Lung (tissue), 12 donors: ENCODE results near the gene DISP2. TPM values are rescaled to one million over a fixed set of nuclear protein-coding genes. Genes with fewer than 3 reads are reported as not detected.

ENCODE experiments used
- ATAC-seq: fragments of 200-7000 bp; cut with Tn5 transposase; one replicate; pipeline ENCODE4 v1.9.1; 2020; ENCODE audit warnings: moderate number of reproducible peaks; ENCODE audit not compliant: insufficient read depth, low FRiP score
- DNase-seq, 3 donors: peaks; one replicate each; pipeline ENCODE4 v3.0.0-alpha.2; 2013 to 2017
- H3K27ac ChIP-seq, 2 donors: one replicate each; pipeline ENCODE4 v1.5.1; 2013; ENCODE audit warnings: mild to moderate bottlenecking in 2 of 2, moderate library complexity in 2 of 2, control low read depth in 1 of 2, inconsistent platforms in 1 of 2, low read depth in 1 of 2, low read length in 1 of 2
- H3K27me3 ChIP-seq, 3 donors: one replicate each; pipeline ENCODE4 v1.5.1; 2013; ENCODE audit warnings: low read length in 2 of 3; ENCODE audit not compliant: control insufficient read depth in 3 of 3, insufficient read depth in 3 of 3
- H3K36me3 ChIP-seq, 4 donors: one replicate each; pipeline ENCODE4 v1.5.1; 2013; ENCODE audit warnings: low read length in 4 of 4, mild to moderate bottlenecking in 1 of 4, moderate library complexity in 1 of 4; ENCODE audit not compliant: control insufficient read depth in 4 of 4, insufficient read depth in 4 of 4
- H3K4me1 ChIP-seq, 5 donors: one replicate each; pipeline ENCODE4 v1.5.1; 2013; ENCODE audit warnings: low read length in 5 of 5, mild to moderate bottlenecking in 2 of 5, moderate library complexity in 1 of 5; ENCODE audit not compliant: control insufficient read depth in 5 of 5, insufficient read depth in 5 of 5
- H3K4me3 ChIP-seq: one replicate; pipeline ENCODE4 v1.5.1; 2013; ENCODE audit warnings: mild to moderate bottlenecking, control low read depth, moderate library complexity
- H3K9ac ChIP-seq, 2 donors: one replicate each; pipeline ENCODE4 v1.5.1; 2013; ENCODE audit warnings: low read length in 2 of 2, control low read depth in 1 of 2; ENCODE audit not compliant: insufficient read depth in 1 of 2
- H3K9me3 ChIP-seq, 4 donors: one replicate each; pipeline ENCODE4 v1.5.1; 2013; ENCODE audit warnings: low read length in 3 of 4, mild to moderate bottlenecking in 1 of 4, moderate library complexity in 1 of 4; ENCODE audit not compliant: control insufficient read depth in 4 of 4, insufficient read depth in 3 of 4
- CTCF ChIP-seq: IDR thresholded peaks from 2 replicates; pipeline ENCODE4 v1.5.1; 2012; ENCODE audit warnings: mild to moderate bottlenecking; ENCODE audit errors: control extremely low read depth, extremely low read depth
- WGBS, 2 donors: extraction: QIAGEN DNeasy Blood & Tissue Kit; methylation state at CpG; one replicate each; pipeline ENCODE4 v1.1.7; 2013; 5-methylcytosine and 5-hydroxymethylcytosine counted together
- polyA plus RNA-seq, 2 donors: library from polyadenylated mRNA; stranded (reverse); fragments of 200-250 nt; gene quantifications; one replicate each; pipeline ENCODE4 v1.2.1, GENCODE V29; 2013
- total RNA-seq, 2 donors: library from RNA; depleted of rRNA in 1 of 2; stranded (reverse); fragments of >200 nt in 1 of 2; gene quantifications; one replicate each; pipeline ENCODE4 v1.2.1, GENCODE V29; 2014 to 2021
- donor health status: control.
- donor health status: control.
- donor health status: Bipolar disorder and iron deficiency.
- donor health status: healthy.
- donor health status: DM: yes; HTN: yes; CAD: no.

Gene DISP2
- total and polyA plus RNA-seq, 4 donors: 0.06 to 2.5 (median 0.76) TPM

- H3K4me1 ChIP-seq: peaks cover 7 to 39% (median 21%) of the 10 kb centered on the region in 5 donors
- H3K27ac ChIP-seq: peak overlapping the region in 1 of 2 donors; percentile 10
These were observed 32.8 kb upstream of the DISP2 start for GRCh38 chr15:40325188-40325587.

DNA sequence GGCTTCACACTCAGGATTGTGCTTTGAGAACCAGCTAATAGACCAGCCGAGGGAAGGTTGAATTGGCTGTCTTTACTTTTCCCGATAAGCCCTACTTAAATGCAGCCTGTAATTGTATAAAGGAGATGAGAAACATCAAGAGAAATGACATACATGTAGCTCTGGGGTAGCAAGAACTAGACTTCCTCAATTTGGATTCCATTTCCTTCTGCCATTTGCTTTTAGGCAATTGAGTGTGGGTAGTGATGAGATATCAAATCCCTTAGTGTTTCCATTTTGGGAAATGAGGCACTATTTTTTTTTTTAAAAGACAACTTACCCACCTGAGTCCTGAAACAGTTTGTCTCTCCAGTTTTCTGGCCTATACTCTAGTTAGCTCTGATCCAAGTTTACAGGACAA lies 32.3 kb upstream of the DISP2 start:
- no peak for ATAC-seq
- no peak for TF ChIP-seq CTCF
- DNase-seq: no peak
- Histone ChIP-seq H3K9ac (no peak overlapping the region), H3K36me3 (peaks cover 0 to 5% (median 0%) of the 10 kb centered on the region in 4 donors), H3K27ac (no peak overlapping the region), H3K9me3 (no peaks in the 10 kb centered on the region), H3K27me3 (no peaks in the 10 kb centered on the region), H3K4me1 (peaks cover 9 to 44% (median 25%) of the 10 kb centered on the region in 5 donors), H3K4me3 (no peak overlapping the region)
- WGBS, 2 donors: 80 to 85% methylated on average over 2 of the region's 2 CpGs

More at GRCh38 chr15:40325188-40325587, 32.8 kb upstream of the DISP2 start:
- 30 to 44% methylated on average over 2 of the region's 2 CpGs for WGBS, 2 donors
- Histone ChIP-seq H3K9me3 (no peaks in the 10 kb centered on the region), H3K36me3 (peaks cover 0 to 5% (median 0%) of the 10 kb centered on the region in 4 donors), H3K27me3 (no peaks in the 10 kb centered on the region), H3K9ac (no peak overlapping the region), H3K4me3 (no peak overlapping the region)
- ATAC-seq: no peak
- peak in 1 of 3 donors; percentile 52 for DNase-seq
- TF ChIP-seq CTCF: no peak

- no peak overlapping the region for H3K27ac ChIP-seq
- peaks cover 0 to 5% (median 0%) of the 10 kb centered on the region in 4 donors for H3K36me3 ChIP-seq
- peaks cover 20 to 46% (median 31%) of the 10 kb centered on the region in 5 donors for H3K4me1 ChIP-seq
- H3K9ac ChIP-seq: peak overlapping the region in 1 of 2 donors; percentile 23
- DNase-seq: no peak
- H3K9me3 ChIP-seq: no peaks in the 10 kb centered on the region
- H3K4me3 ChIP-seq: no peak overlapping the region
- TF ChIP-seq CTCF: no peak
- no peaks in the 10 kb centered on the region for H3K27me3 ChIP-seq
- WGBS, 2 donors: 59 to 77% methylated on average over 6 of the region's 6 CpGs
- no peak for ATAC-seq
These were observed 30.6 kb upstream of the DISP2 start for GRCh38 chr15:40327457-40327856.

DNA sequence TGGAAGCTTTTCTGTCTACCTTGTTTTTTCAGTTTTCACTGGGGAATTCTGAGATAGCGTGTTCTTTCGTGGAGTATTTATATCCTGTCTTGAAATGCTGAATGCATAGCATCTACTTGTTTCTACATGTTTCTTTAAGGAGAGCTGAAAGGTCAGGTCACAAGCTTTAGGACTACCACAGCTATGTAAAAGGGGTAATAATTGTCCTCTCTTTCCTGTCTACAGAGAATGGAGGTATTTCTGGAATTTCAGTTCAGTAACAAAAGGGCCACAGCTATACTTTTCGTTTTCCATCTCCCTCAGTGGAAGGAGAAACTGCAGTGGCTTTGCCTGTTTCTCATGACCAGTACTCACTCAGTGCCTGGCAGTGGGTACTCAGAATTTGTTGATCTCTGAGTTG lies 29.8 kb upstream of the DISP2 start:
- Histone ChIP-seq H3K9ac (no peak overlapping the region), H3K27me3 (no peaks in the 10 kb centered on the region), H3K36me3 (peaks cover 0 to 5% (median 0%) of the 10 kb centered on the region in 4 donors), H3K4me3 (no peak overlapping the region), H3K9me3 (no peaks in the 10 kb centered on the region), H3K4me1 (peaks cover 24 to 40% (median 31%) of the 10 kb centered on the region in 5 donors), H3K27ac (no peak overlapping the region)
- DNase-seq (no peak), ATAC-seq (no peak)
- TF ChIP-seq CTCF: no peak
- WGBS, 2 donors: 61 to 68% methylated on average over 3 of the region's 3 CpGs
